DOHH2 (cell line): ENCODE results near the gene SMIM43.

Experiments used
- CTCF ChIP-seq: fragments of 200-600 bp; sonication (generic); IDR thresholded peaks from one replicate; pipeline ENCODE4 v1.5.1; 2014; ENCODE audit warnings: antibody characterized with exemption, mild to moderate bottlenecking, low read depth, low read length; ENCODE audit not compliant: poor library complexity, severe bottlenecking
- EZH2phosphoT487 ChIP-seq: fragments of 200-600 bp; sonication (generic); IDR thresholded peaks from 2 replicates; pipeline ENCODE4 v1.6.1; 2017; ENCODE audit warnings: borderline replicate concordance, mild to moderate bottlenecking, antibody characterized with exemption, low read length, moderate library complexity, mixed read lengths

DNA sequence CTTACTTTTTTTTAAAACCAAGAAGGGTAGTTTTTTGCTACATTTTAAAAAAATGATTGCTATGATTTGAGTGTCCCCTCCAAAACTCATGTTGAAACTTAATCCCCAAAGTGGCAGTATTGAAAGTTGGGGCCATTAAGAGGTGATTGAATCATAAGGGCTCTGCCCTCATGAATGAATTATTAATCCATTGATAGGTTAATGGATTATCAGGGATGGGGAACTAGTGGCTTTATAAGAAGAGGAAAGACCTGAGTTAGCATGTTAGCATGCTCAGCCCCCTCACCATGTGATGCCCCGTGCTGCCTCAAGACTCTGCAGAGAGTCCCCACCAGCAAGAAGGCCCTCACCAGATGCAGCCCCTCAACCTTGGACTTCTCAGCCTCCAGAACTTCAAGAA lies 31.0 kb downstream of the SMIM43 start:
- no peak for TF ChIP-seq CTCF
- no peak for TF ChIP-seq EZH2phosphoT487
